H1 (cell line): ENCODE results near the gene ACYP2. TPM values are rescaled to one million over a fixed set of nuclear protein-coding genes. Genes with fewer than 3 reads are reported as not detected.

Source experiments
- EP300 ChIP-seq, 2 experiments: IDR thresholded peaks; 1 replicate in 1 of 2; 2 replicates in 1 of 2; pipeline ENCODE4 v1.6.1; 2011 to 2012; ENCODE audit warnings: low read depth in 2 of 2, low read length in 2 of 2, mild to moderate bottlenecking in 2 of 2, borderline replicate concordance in 1 of 2, inconsistent platforms in 1 of 2, moderate library complexity in 1 of 2
- polyA plus RNA-seq, 7 experiments: library from polyadenylated mRNA; depleted of rRNA in 3 of 7; stranded (reverse) in 5 of 7; unstranded in 2 of 7; fragments of >200 nt in 5 of 7; fragments of 200-250 nt in 2 of 7; gene quantifications; 1 replicate in 5 of 7; 2 replicates in 1 of 7; 4 replicates in 1 of 7; pipeline versions ENCODE4 v1.2.1 to v1.2.3, GENCODE V29; 2011 to 2013; ENCODE audit warnings: missing spikeins in 2 of 7, mixed read lengths in 2 of 7
- total RNA-seq: library from RNA; stranded (reverse); fragmentation: NEBNext Ultra II Directional; extraction: Animal tissue kit (Norgen Biotek cat#: 25700); gene quantifications from 2 replicates; pipeline ENCODE4 v1.2.1, GENCODE V29; 2021
- TF ChIP-seq, protein P1 (sequence below): fragments of 300-600 bp; sonication (generic); IDR thresholded peaks from 2 replicates; pipeline ENCODE4 v1.7.1; 2012; ENCODE audit warnings: low read length, moderate library complexity, mild to moderate bottlenecking, inconsistent platforms; ENCODE audit not compliant: insufficient replicate concordance
- TF ChIP-seq, protein P2 (sequence below): IDR thresholded peaks from 2 replicates; pipeline ENCODE4 v1.6.1; 2011; ENCODE audit warnings: low read depth, mild to moderate bottlenecking, low read length; ENCODE audit not compliant: insufficient read depth

Gene ACYP2
- total and polyA plus RNA-seq, 2 of the 8 experiments (the other 6 are each of a cell fraction or from before 2014, with no cell fraction given): 3.4 to 4.4 TPM

DNA sequence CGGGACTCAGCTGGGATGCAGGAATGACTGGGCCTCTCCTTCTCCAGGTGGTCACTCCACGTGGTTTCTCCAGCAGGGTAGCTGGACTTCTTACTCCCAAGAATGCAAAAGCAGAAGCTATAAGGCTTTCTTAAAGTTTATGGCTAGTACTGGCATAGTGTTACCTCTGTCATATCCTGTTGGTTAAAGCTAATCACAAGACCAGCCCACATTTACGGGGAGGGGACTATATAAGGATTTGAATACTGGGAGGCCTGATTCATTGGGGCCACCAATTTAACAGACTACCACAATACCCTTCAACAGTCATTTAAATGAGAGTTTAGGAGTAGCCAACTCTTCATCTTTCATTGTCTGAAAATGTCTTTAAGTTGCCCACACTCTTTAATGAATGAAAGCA is 235.0 kb downstream of the ACYP2 start (continued):
- TF ChIP-seq, protein P1, sequence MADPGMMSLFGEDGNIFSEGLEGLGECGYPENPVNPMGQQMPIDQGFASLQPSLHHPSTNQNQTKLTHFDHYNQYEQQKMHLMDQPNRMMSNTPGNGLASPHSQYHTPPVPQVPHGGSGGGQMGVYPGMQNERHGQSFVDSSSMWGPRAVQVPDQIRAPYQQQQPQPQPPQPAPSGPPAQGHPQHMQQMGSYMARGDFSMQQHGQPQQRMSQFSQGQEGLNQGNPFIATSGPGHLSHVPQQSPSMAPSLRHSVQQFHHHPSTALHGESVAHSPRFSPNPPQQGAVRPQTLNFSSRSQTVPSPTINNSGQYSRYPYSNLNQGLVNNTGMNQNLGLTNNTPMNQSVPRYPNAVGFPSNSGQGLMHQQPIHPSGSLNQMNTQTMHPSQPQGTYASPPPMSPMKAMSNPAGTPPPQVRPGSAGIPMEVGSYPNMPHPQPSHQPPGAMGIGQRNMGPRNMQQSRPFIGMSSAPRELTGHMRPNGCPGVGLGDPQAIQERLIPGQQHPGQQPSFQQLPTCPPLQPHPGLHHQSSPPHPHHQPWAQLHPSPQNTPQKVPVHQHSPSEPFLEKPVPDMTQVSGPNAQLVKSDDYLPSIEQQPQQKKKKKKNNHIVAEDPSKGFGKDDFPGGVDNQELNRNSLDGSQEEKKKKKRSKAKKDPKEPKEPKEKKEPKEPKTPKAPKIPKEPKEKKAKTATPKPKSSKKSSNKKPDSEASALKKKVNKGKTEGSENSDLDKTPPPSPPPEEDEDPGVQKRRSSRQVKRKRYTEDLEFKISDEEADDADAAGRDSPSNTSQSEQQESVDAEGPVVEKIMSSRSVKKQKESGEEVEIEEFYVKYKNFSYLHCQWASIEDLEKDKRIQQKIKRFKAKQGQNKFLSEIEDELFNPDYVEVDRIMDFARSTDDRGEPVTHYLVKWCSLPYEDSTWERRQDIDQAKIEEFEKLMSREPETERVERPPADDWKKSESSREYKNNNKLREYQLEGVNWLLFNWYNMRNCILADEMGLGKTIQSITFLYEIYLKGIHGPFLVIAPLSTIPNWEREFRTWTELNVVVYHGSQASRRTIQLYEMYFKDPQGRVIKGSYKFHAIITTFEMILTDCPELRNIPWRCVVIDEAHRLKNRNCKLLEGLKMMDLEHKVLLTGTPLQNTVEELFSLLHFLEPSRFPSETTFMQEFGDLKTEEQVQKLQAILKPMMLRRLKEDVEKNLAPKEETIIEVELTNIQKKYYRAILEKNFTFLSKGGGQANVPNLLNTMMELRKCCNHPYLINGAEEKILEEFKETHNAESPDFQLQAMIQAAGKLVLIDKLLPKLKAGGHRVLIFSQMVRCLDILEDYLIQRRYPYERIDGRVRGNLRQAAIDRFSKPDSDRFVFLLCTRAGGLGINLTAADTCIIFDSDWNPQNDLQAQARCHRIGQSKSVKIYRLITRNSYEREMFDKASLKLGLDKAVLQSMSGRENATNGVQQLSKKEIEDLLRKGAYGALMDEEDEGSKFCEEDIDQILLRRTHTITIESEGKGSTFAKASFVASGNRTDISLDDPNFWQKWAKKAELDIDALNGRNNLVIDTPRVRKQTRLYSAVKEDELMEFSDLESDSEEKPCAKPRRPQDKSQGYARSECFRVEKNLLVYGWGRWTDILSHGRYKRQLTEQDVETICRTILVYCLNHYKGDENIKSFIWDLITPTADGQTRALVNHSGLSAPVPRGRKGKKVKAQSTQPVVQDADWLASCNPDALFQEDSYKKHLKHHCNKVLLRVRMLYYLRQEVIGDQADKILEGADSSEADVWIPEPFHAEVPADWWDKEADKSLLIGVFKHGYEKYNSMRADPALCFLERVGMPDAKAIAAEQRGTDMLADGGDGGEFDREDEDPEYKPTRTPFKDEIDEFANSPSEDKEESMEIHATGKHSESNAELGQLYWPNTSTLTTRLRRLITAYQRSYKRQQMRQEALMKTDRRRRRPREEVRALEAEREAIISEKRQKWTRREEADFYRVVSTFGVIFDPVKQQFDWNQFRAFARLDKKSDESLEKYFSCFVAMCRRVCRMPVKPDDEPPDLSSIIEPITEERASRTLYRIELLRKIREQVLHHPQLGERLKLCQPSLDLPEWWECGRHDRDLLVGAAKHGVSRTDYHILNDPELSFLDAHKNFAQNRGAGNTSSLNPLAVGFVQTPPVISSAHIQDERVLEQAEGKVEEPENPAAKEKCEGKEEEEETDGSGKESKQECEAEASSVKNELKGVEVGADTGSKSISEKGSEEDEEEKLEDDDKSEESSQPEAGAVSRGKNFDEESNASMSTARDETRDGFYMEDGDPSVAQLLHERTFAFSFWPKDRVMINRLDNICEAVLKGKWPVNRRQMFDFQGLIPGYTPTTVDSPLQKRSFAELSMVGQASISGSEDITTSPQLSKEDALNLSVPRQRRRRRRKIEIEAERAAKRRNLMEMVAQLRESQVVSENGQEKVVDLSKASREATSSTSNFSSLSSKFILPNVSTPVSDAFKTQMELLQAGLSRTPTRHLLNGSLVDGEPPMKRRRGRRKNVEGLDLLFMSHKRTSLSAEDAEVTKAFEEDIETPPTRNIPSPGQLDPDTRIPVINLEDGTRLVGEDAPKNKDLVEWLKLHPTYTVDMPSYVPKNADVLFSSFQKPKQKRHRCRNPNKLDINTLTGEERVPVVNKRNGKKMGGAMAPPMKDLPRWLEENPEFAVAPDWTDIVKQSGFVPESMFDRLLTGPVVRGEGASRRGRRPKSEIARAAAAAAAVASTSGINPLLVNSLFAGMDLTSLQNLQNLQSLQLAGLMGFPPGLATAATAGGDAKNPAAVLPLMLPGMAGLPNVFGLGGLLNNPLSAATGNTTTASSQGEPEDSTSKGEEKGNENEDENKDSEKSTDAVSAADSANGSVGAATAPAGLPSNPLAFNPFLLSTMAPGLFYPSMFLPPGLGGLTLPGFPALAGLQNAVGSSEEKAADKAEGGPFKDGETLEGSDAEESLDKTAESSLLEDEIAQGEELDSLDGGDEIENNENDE: no peak
- TF ChIP-seq EP300 (IDR thresholded peaks at IDR 0.05; ENCODE audit: borderline replicate concordance in 1 of 2, low read depth in 2 of 2, low read length in 2 of 2): no peak
- TF ChIP-seq, protein P2, sequence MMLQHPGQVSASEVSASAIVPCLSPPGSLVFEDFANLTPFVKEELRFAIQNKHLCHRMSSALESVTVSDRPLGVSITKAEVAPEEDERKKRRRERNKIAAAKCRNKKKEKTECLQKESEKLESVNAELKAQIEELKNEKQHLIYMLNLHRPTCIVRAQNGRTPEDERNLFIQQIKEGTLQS: no peak
- TF ChIP-seq, all 59 proteins: peak for 0
